ENCODE measurements around the gene TMEM72. TPM values are rescaled to one million over a fixed set of nuclear protein-coding genes. Genes with fewer than 3 reads are reported as not detected.

TMEM72 gene
- total and polyA plus RNA-seq, 4 donors = 0.02 to 0.33 TPM; not detected in 2

DNA sequence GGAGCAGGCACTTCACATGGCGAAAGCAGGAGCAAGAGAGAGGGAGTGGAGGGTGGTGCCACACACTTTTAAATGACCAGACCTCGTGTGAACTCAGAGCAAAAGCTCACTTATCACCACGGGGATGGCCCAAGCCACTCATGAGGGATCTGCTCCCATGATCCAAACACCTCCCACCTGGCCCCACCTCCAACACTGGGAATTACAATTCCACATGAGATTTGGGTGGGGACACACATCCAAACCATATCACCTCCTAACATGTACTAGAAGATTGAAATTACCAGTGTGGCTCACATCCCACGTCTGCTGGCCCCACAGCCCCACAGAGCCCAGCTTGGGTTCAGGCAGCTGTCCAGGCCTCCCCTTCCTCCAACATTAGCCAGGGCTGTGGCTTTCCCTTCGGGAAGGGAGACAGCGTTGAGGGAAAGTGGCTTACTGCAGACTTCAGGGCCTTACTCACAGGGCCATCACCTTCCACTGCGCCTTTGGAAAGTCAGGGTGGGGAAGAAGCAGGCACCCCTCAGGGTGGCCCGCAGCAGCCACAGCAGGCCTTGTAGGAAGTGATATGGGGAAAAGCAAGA lies 59.8 kb downstream of the TMEM72 start:
- 93% methylated on average over 8 of the region's 8 CpGs for WGBS
- no peaks in the 10 kb centered on the region for H3K9me3 ChIP-seq (ENCODE audit: control insufficient read depth in 4 of 4, low read length in 3 of 4)
- H3K36me3 ChIP-seq (ENCODE audit: control insufficient read depth in 4 of 4, insufficient read depth in 3 of 4, low read depth in 1 of 4, low read length in 3 of 4) = no peaks in the 10 kb centered on the region
- TF ChIP-seq, protein P1, sequence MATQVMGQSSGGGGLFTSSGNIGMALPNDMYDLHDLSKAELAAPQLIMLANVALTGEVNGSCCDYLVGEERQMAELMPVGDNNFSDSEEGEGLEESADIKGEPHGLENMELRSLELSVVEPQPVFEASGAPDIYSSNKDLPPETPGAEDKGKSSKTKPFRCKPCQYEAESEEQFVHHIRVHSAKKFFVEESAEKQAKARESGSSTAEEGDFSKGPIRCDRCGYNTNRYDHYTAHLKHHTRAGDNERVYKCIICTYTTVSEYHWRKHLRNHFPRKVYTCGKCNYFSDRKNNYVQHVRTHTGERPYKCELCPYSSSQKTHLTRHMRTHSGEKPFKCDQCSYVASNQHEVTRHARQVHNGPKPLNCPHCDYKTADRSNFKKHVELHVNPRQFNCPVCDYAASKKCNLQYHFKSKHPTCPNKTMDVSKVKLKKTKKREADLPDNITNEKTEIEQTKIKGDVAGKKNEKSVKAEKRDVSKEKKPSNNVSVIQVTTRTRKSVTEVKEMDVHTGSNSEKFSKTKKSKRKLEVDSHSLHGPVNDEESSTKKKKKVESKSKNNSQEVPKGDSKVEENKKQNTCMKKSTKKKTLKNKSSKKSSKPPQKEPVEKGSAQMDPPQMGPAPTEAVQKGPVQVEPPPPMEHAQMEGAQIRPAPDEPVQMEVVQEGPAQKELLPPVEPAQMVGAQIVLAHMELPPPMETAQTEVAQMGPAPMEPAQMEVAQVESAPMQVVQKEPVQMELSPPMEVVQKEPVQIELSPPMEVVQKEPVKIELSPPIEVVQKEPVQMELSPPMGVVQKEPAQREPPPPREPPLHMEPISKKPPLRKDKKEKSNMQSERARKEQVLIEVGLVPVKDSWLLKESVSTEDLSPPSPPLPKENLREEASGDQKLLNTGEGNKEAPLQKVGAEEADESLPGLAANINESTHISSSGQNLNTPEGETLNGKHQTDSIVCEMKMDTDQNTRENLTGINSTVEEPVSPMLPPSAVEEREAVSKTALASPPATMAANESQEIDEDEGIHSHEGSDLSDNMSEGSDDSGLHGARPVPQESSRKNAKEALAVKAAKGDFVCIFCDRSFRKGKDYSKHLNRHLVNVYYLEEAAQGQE (IDR thresholded peaks at IDR 0.05) = no peak
- TF ChIP-seq RAD21 (IDR thresholded peaks at IDR 0.05) (no peak), YY1 (IDR thresholded peaks at IDR 0.05) (no peak)
- TF ChIP-seq, protein P2, sequence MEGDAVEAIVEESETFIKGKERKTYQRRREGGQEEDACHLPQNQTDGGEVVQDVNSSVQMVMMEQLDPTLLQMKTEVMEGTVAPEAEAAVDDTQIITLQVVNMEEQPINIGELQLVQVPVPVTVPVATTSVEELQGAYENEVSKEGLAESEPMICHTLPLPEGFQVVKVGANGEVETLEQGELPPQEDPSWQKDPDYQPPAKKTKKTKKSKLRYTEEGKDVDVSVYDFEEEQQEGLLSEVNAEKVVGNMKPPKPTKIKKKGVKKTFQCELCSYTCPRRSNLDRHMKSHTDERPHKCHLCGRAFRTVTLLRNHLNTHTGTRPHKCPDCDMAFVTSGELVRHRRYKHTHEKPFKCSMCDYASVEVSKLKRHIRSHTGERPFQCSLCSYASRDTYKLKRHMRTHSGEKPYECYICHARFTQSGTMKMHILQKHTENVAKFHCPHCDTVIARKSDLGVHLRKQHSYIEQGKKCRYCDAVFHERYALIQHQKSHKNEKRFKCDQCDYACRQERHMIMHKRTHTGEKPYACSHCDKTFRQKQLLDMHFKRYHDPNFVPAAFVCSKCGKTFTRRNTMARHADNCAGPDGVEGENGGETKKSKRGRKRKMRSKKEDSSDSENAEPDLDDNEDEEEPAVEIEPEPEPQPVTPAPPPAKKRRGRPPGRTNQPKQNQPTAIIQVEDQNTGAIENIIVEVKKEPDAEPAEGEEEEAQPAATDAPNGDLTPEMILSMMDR (IDR thresholded peaks at IDR 0.05; ENCODE audit: low read depth, low read length, missing input control) = no peak
- peaks cover 6 to 29% (median 13%) of the 10 kb centered on the region in 4 donors for H3K4me1 ChIP-seq (ENCODE audit: control insufficient read depth in 4 of 4, insufficient read depth in 4 of 4, low read length in 3 of 4)
- no peak overlapping the region for H3K9ac ChIP-seq (ENCODE audit: low read depth in 1 of 2, low read length in 2 of 2)
- H3K27me3 ChIP-seq (ENCODE audit: control insufficient read depth in 4 of 4, insufficient read depth in 4 of 4, low read length in 3 of 4) = no peaks in the 10 kb centered on the region
- DNase-seq (ENCODE audit: low spot score) = no peak
- no peak overlapping the region for H3K27ac ChIP-seq (ENCODE audit: low read depth in 1 of 2, low read length in 2 of 2)
- H3K4me3 ChIP-seq (ENCODE audit: low read depth in 1 of 3, low read length in 3 of 3) = no peak overlapping the region

DNA sequence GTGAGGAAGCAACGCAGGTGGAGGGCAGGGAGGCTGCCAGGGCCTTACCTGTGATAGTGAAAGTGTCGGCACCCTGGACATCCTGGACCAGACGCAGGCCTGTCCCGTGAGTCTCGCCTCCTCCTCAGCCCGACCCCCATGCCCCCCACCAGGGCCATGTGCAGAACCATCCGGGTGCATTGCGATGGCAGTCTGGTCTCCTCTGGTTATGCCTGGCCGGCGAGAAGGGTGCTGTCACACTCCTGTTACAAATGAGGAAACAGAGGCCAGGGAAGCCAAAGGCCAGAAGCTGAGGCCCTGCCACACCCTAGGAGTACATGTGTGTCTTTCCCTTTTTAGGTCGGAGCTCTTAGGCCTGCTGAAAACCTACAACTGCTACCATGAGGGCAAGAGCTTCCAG lies 60.3 kb downstream of the TMEM72 start:
- 95% methylated on average over 11 of the region's 11 CpGs for WGBS
- no peak overlapping the region for H3K27ac ChIP-seq (ENCODE audit: low read depth in 1 of 2, low read length in 2 of 2)
- TF ChIP-seq FOXA1 (IDR thresholded peaks at IDR 0.05) (no peak), YY1 (IDR thresholded peaks at IDR 0.05) (no peak), FOXA2 (IDR thresholded peaks at IDR 0.05) (no peak), SP1 (IDR thresholded peaks at IDR 0.05) (no peak), RXRA (IDR thresholded peaks at IDR 0.05) (no peak), HNF4G (IDR thresholded peaks at IDR 0.05) (no peak), GABPA (IDR thresholded peaks at IDR 0.05 in 1 of 2, conservative IDR thresholded peaks at IDR 0.05 in 1 of 2) (no peak), TAF1 (conservative IDR thresholded peaks at IDR 0.05) (no peak), HNF4A (conservative IDR thresholded peaks at IDR 0.05) (no peak), JUND (IDR thresholded peaks at IDR 0.05) (no peak), RAD21 (IDR thresholded peaks at IDR 0.05) (no peak), NR2F2 (IDR thresholded peaks at IDR 0.05) (no peak), EGR1 (IDR thresholded peaks at IDR 0.05; ENCODE audit: low read depth in 2 of 2) (no peak)
- TF ChIP-seq, protein P3, sequence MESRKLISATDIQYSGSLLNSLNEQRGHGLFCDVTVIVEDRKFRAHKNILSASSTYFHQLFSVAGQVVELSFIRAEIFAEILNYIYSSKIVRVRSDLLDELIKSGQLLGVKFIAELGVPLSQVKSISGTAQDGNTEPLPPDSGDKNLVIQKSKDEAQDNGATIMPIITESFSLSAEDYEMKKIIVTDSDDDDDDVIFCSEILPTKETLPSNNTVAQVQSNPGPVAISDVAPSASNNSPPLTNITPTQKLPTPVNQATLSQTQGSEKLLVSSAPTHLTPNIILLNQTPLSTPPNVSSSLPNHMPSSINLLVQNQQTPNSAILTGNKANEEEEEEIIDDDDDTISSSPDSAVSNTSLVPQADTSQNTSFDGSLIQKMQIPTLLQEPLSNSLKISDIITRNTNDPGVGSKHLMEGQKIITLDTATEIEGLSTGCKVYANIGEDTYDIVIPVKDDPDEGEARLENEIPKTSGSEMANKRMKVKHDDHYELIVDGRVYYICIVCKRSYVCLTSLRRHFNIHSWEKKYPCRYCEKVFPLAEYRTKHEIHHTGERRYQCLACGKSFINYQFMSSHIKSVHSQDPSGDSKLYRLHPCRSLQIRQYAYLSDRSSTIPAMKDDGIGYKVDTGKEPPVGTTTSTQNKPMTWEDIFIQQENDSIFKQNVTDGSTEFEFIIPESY (IDR thresholded peaks at IDR 0.05) = no peak
- TF ChIP-seq, protein P2 (IDR thresholded peaks at IDR 0.05; ENCODE audit: low read depth, low read length, missing input control) = no peak
- TF ChIP-seq, protein P1 (IDR thresholded peaks at IDR 0.05) = no peak
- TF ChIP-seq, protein P4, sequence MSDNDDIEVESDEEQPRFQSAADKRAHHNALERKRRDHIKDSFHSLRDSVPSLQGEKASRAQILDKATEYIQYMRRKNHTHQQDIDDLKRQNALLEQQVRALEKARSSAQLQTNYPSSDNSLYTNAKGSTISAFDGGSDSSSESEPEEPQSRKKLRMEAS (IDR thresholded peaks at IDR 0.05) = no peak
- TF ChIP-seq, protein P5, sequence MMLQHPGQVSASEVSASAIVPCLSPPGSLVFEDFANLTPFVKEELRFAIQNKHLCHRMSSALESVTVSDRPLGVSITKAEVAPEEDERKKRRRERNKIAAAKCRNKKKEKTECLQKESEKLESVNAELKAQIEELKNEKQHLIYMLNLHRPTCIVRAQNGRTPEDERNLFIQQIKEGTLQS (IDR thresholded peaks at IDR 0.05) = no peak

More for the DNA sequence above, 60.3 kb downstream of the TMEM72 start:
- Histone ChIP-seq H3K36me3 (ENCODE audit: control insufficient read depth in 4 of 4, insufficient read depth in 3 of 4, low read depth in 1 of 4, low read length in 3 of 4) (no peaks in the 10 kb centered on the region), H3K9ac (ENCODE audit: low read depth in 1 of 2, low read length in 2 of 2) (no peak overlapping the region), H3K4me3 (ENCODE audit: low read depth in 1 of 3, low read length in 3 of 3) (no peak overlapping the region), H3K27me3 (ENCODE audit: control insufficient read depth in 4 of 4, insufficient read depth in 4 of 4, low read length in 3 of 4) (no peaks in the 10 kb centered on the region), H3K9me3 (ENCODE audit: control insufficient read depth in 4 of 4, low read length in 3 of 4) (no peaks in the 10 kb centered on the region), H3K4me1 (ENCODE audit: control insufficient read depth in 4 of 4, insufficient read depth in 4 of 4, low read length in 3 of 4) (peaks cover 7 to 30% (median 16%) of the 10 kb centered on the region in 4 donors)
- no peak for DNase-seq (ENCODE audit: low spot score)
